Measurements from ENCODE around the gene TBC1D22A.

DNA sequence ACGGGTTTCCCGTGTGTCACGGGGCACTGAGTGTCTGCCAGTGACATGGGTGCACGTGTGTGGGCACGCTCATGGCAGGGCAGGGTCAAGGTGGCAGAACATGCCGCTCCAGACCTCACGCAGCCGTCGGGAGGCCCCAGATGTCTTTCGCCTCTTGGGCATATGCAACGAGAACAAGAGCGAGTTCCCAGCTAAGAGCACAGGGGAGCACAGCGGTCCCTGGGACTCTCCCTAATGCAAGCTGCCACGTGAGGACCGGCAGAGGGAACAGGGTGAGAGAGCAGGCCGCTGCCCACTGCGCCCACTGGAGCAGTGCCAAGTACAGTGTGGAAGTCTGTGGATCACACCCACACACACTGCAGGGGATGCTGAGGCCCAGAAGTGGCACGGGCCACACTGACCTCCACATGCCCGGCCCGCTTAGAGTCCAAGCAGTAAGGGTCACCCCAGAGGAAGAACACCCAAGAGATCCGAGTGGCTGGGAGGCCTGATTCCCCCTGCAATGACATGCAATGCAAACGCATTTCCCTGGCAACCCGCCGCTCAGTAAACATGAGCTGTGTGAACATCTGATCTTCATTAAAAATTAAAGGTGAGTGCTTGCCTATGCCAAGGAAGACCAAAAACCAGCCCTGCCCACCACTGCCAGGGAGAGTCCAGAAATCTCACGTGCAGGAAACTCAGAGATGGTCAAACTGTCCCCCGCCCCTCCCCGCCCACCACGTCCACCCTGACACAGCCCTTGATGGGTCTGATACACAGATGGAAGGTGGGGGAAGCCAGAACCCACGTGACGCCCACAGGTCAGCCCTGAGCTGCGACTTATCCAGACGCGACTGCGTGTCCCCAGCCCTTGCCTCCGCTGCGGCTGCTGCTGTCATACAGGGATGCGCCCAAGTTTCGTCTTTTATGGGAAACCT is 36.1 kb upstream of the TBC1D22A start:
- TF ChIP-seq, protein P1, sequence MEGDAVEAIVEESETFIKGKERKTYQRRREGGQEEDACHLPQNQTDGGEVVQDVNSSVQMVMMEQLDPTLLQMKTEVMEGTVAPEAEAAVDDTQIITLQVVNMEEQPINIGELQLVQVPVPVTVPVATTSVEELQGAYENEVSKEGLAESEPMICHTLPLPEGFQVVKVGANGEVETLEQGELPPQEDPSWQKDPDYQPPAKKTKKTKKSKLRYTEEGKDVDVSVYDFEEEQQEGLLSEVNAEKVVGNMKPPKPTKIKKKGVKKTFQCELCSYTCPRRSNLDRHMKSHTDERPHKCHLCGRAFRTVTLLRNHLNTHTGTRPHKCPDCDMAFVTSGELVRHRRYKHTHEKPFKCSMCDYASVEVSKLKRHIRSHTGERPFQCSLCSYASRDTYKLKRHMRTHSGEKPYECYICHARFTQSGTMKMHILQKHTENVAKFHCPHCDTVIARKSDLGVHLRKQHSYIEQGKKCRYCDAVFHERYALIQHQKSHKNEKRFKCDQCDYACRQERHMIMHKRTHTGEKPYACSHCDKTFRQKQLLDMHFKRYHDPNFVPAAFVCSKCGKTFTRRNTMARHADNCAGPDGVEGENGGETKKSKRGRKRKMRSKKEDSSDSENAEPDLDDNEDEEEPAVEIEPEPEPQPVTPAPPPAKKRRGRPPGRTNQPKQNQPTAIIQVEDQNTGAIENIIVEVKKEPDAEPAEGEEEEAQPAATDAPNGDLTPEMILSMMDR (conservative IDR thresholded peaks at IDR 0.05; ENCODE audit: low read length), result no peak
- TF ChIP-seq EZH2phosphoT487 (IDR thresholded peaks at IDR 0.05; ENCODE audit: borderline replicate concordance, low read depth, low read length), result no peak

Measured in OCI-LY7 (cell line).